ENCODE data around the gene SLC1A2. TPM values are rescaled to one million over a fixed set of nuclear protein-coding genes. Genes with fewer than 3 reads are reported as not detected.
A peak's percentile ranks its signal among the peaks of the same experiment; 100 is the strongest.

The SLC1A2 gene
- total RNA-seq, 1 donor from 2014 or later, result 9.1 TPM

GRCh38 chr11:35307221-35307621, 112.1 kb downstream of the SLC1A2 start:
- no peak for ATAC-seq

GRCh38 chr11:35305670-35306382, 113.5 kb downstream of the SLC1A2 start:
- no peak for DNase-seq (ENCODE audit: low spot score)
- ATAC-seq, result no peak

More at GRCh38 chr11:35307221-35307621, 112.1 kb downstream of the SLC1A2 start:
- DNase-seq (ENCODE audit: low spot score), result no peak

- ATAC-seq (no peak), DNase-seq (ENCODE audit: low spot score) (no peak)
These were observed 114.4 kb downstream of the SLC1A2 start for GRCh38 chr11:35304900-35305460.

DNA sequence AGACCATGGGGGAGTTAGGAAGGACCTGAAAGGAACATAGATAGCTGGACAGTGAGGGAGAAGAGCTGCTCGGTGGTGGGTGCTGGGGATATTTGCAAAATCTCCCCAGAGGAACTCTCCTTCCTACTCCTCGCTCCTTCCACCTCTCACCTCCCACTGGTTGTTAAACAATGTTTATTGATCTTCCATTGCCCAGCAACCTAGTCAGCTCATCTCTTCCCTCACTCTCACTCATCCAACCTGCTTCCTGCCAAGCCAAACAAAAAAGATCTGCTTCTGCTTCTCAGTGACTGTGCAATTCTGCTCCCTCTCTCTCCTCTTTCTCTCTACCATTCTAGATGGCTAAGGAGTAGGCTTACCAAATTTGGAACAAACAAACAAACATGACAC, 115.0 kb downstream of the SLC1A2 start:
- DNase-seq (ENCODE audit: low spot score), result peak; percentile 60
- ATAC-seq, result peak; percentile 87

DNA sequence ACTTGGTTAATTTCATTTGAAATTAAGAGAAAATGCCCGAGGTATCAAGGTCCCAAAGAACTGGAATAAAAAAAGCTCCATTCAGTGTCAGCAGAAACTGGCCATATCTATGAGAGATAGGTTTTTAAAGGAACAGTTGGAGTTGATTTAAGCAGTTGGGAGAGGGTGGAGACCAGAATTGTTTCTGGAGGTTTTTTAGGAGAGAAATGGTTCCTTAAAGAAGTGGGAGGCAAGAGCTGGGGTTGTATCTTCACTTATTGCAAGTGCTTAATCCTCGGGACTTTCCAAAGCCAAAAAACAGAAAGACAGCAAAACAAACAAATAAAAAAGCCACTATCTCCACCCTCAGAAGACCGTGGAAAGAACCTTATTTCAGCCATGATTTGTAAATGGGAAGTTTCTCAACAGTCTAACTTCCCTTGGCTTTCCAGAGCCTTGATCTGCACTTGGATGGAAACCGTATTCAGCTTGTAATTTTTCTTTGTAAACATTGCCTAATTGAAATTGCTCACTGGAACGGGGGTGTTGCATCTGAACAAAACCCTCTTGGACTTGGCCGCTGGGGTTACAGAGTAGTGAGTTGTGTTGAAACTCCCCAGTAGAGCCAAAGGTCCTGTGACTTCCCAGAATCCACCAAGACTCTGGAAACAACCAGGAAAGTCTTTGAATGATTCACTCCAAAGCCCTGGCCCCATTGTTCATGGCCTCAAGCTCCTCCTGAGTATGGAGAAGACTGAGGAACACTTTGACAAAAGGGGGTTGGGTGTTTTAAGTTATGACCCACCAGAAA, 115.6 kb downstream of the SLC1A2 start:
- peak; percentile 84 for ATAC-seq
- peak; percentile 85 for DNase-seq (ENCODE audit: low spot score)

- DNase-seq (ENCODE audit: low spot score) (no peak), ATAC-seq (no peak)
These were observed 117.0 kb downstream of the SLC1A2 start for GRCh38 chr11:35302398-35302797.

DNA sequence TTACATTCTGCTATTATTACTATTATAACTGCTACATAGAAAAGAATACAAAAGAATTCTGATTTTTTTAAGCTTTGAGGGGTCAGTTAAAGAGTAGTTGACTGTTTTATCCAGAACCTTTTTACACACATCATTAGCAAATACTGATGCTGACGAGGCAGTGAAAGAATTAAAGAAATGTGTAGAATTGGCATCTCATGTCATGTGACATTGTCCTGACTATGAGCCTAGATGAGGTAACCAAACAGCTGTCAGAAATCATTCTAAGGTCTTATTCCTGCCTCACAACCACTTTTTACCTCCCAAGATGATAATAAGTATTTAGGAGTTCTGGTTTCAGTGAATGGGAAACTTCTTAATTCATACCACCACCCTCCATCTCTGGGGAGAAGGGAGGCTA, 121.0 kb downstream of the SLC1A2 start:
- no peak for DNase-seq (ENCODE audit: low spot score)
- no peak for ATAC-seq

DNA sequence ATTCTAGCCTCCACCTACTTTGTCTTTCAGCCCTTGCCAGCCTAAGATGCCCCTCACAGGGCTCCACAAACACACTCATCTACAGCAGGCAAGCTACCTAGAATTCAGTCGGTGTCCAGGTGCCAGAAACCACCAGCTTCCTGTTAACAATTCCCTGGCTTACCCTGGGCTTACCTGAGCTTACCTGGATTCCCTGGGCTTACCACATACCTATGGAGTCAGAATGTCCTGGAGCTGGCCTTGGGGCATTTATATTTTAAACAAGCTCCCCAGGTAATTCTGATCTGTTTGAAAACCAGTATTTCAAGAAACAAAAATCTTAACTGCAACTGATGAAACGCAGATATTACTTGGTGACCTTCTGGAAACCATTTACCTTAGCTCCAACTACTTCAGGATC, 123.6 kb downstream of the SLC1A2 start:
- ATAC-seq (no peak), DNase-seq (ENCODE audit: low spot score) (no peak)

DNA sequence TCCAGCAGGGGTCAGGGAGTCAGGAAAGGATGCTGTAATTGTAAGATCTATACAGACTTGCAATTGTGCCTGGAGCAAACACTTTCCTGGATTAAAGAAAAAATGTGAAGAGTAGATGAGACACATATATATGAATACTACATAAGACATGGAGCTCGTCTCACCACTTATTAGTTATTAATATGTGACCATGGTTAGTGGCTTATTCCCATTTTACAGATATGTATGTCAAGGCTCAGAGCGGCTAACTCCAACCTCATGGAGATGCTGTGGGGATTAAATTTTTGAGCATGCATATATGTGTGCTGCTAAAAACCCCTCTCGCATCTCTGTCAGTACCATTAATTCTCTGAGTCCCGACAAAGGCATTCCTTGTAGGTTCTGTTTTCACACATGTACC, 125.7 kb downstream of the SLC1A2 start:
- DNase-seq (ENCODE audit: low spot score) (no peak), ATAC-seq (no peak)

- no peak for DNase-seq (ENCODE audit: low spot score)
These were observed 126.3 kb downstream of the SLC1A2 start for GRCh38 chr11:35293035-35293434.

GRCh38 chr11:35292279-35292678, 127.1 kb downstream of the SLC1A2 start:
- ATAC-seq, result no peak

More at GRCh38 chr11:35293035-35293434, 126.3 kb downstream of the SLC1A2 start:
- ATAC-seq, result no peak

DNA sequence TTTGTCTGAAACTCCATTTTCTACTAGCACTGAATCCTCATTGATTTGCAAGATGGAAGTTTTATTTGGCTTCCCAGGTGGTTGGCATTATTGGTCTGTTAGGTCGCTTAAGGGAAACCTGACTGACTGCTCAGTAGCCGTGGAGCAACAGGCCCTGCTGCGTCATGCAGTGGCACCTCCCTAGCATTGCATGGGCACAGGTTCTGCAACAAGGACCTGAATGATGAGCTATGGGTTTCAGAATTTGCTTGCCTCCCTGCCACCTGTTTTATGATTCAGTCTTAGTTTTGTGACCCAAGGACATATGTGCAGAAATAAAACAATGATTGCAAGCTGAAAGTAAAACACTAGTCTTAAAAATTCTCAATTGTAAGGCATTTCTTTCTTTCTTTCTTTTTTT, 128.5 kb downstream of the SLC1A2 start:
- no peak for ATAC-seq
- DNase-seq (ENCODE audit: low spot score), result no peak

More at GRCh38 chr11:35292279-35292678, 127.1 kb downstream of the SLC1A2 start:
- no peak for DNase-seq (ENCODE audit: low spot score)

DNA sequence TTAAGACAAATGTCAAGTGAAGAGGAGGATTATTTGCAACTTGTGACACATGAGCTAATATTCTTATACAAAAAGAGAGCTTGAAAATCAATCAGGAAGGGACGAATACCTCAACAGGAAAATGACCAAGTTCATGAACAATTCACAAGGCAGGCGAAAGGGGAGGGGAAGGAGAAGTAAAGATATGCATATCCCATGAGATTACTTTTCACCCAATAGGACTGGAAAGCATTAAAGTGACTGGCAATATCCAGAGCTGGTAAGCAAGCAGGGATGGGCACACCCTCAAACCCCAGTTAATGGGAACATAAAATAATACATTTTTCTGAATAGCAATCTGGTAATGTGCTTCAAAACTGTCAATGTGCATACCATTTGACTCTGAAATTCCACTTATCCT, 129.5 kb downstream of the SLC1A2 start:
- DNase-seq (ENCODE audit: low spot score) (no peak), ATAC-seq (no peak)

GRCh38 chr11:35288817-35289541, 130.4 kb downstream of the SLC1A2 start:
- no peak for DNase-seq (ENCODE audit: low spot score)
- no peak for ATAC-seq

DNA sequence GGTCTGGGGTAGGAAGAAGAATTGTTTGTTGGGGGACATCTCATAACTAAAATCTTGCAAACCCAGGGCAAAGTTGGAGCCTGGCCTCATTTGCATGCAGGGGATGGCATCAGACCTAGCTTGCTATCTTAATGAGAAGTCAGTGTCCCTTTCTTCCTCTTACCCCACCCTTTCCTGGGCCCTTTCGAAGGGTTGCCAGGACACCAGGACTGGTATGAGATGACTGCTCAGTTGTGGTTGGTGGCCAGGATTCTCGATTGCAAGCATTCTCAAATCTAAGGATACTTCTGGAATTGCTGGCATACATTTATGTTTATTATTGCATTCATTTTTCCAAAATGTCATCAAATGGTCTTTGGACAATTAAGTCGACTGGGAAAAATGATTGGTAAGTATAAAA, 131.0 kb downstream of the SLC1A2 start:
- no peak for DNase-seq (ENCODE audit: low spot score)
- no peak for ATAC-seq

DNA sequence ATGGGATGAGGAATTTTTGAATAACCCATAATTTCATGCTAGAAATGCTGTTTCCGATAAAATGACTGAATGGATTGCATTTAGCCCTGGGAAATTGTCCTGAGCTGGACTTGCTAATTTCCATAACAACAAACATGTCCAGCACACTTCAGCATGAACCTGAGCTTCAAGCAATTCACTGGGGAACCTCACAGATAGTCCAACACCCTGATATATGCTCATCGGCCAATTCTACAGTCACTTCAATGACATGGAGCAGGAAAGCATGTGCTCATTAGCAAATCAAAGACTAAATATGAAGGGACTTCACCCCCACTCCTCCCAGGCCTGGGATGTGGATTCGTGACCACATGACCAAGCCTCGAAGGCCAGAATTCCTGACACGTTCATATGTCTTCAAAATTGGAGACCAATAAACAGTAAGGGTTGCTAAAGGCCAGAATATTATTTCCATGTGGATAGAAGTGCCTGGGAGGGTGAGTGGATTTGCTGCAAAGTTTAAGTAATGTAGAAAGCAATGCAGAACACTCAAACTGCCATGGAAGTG, 131.9 kb downstream of the SLC1A2 start:
- no peak for DNase-seq (ENCODE audit: low spot score)
- ATAC-seq, result no peak

DNA sequence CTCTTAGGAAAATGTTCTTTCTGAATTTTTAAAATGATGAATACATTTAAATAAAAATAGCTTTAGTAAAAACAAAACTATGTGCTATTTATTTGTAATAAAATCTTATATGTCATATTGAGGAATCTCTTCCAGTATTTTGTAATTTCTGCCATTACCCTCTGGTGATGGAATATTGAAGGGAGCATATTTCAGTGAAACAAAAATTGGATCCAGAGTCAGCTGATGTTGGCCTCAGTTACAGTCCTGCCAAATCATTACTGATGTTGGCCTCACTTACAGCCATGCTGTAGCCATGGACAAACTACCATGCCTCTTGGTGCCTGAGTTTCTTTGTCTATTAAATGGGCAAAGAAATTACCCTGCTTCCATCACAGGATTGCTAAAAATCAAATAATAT, 133.2 kb downstream of the SLC1A2 start:
- DNase-seq (ENCODE audit: low spot score) (no peak), ATAC-seq (no peak)

- ATAC-seq (no peak), DNase-seq (ENCODE audit: low spot score) (no peak)
These were observed 133.9 kb downstream of the SLC1A2 start for GRCh38 chr11:35285471-35285870.

DNA sequence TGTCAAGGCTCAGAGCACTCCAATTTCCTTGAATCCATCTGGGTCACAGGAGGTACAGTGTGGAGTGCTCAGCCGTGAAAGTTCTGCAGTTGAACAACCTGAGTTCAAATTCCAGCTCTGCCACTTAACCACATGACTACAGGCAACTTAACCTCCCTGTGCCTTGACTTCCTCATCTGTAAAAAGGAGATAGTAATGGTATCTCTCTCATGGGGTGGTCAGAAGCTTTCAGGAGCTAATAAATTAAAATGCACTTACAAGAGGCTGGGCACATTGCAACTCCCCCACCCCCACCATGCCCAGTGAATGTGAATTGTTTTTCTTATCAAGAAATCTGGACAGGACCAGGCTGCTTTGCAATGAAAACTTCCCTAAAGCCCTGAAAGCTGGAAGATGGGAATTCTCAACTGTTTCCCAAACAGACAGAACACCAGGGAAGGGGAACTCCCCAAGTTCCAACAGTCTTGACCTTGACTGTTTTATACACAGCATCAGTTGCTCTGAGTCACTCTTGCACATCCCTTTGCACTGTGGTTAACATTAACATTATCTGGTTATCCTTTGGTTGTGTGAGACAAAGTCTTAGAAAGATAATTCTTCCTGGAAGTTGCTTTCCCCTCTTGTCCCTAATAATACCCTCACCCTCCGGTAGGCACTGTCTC, 137.0 kb downstream of the SLC1A2 start:
- ATAC-seq (no peak), DNase-seq (ENCODE audit: low spot score) (no peak)

- ATAC-seq (peak; percentile 69), DNase-seq (ENCODE audit: low spot score) (no peak)
These were observed 138.1 kb downstream of the SLC1A2 start for GRCh38 chr11:35281169-35281688.

Data from left lobe of liver (tissue), 2 donors.